Measurements from ENCODE around the gene OR11G2. TPM values are rescaled to one million over a fixed set of nuclear protein-coding genes. Genes with fewer than 3 reads are reported as not detected.
A peak's percentile ranks its signal among the peaks of the same experiment; 100 is the strongest.
"Not testable (repeated sequence)": the region's sequence is repeated elsewhere in the genome, so short reads cannot be mapped to it uniquely, and the experiment has no call there.

Gene OR11G2
- total RNA-seq, 1 donor from 2014 or later, result not detected

DNA sequence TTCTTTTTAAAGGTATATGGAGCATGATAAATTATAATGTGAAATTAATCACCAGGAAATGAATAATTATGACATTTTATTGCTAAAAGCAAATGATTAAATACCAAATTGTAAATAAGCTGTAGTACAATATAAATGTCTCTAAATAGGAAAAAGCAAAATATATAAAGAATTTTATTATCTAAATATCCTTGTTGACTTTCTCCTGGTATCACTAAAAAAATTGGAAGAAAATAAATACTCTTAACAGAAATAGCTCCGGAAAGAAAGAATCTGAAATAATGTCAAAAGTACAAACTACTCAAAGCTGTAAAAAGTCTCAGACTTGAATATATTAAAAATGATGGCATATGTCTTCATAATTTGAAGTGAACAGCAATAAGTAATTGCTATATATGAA is 38.0 kb downstream of the OR11G2 start, which contains the start of gene OR11H7:
TSS of gene OR11H7 (plus strand) at position 301 of the 400 bp plus-strand sequence.
- Histone ChIP-seq H3K4me3 (ENCODE audit: low read depth, low read length) (no peak within 1 kb of the TSS), H3K27me3 (ENCODE audit: control insufficient read depth, insufficient read depth, low read length) (no peaks in the 10 kb centered on the region), H3K36me3 (ENCODE audit: control insufficient read depth, insufficient read depth, low read length) (no peaks in the 10 kb centered on the region)
- DNase-seq (ENCODE audit: low read depth), result no peak
- TF ChIP-seq, protein P1, sequence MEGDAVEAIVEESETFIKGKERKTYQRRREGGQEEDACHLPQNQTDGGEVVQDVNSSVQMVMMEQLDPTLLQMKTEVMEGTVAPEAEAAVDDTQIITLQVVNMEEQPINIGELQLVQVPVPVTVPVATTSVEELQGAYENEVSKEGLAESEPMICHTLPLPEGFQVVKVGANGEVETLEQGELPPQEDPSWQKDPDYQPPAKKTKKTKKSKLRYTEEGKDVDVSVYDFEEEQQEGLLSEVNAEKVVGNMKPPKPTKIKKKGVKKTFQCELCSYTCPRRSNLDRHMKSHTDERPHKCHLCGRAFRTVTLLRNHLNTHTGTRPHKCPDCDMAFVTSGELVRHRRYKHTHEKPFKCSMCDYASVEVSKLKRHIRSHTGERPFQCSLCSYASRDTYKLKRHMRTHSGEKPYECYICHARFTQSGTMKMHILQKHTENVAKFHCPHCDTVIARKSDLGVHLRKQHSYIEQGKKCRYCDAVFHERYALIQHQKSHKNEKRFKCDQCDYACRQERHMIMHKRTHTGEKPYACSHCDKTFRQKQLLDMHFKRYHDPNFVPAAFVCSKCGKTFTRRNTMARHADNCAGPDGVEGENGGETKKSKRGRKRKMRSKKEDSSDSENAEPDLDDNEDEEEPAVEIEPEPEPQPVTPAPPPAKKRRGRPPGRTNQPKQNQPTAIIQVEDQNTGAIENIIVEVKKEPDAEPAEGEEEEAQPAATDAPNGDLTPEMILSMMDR (IDR thresholded peaks at IDR 0.05; ENCODE audit: insufficient read depth, low read length, poor library complexity, severe bottlenecking), result no peak

DNA sequence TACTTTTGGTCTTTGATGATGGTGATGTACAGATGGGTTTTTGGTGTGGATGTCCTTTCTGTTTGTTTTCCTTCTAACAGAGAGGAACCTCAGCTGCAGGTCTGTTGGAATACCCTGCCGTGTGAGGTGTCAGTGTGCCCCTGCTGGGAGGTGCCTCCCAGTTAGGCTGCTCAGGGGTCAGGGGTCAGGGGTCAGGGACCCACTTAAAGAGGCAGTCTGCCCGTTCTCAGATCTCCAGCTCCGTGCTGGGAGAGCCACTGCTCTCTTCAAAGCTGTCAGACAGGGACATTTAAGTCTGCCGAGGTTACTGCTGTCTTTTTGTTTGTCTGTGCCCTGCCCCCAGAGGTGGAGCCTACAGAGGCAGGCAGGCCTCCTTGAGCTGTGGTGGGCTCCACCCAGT is 44.7 kb downstream of the OR11G2 start:
- not testable (repeated sequence) for H3K4me3 ChIP-seq (ENCODE audit: low read depth, low read length); H3K27me3 ChIP-seq (ENCODE audit: control insufficient read depth, insufficient read depth, low read length); H3K36me3 ChIP-seq (ENCODE audit: control insufficient read depth, insufficient read depth, low read length); DNase-seq (ENCODE audit: low read depth)

DNA sequence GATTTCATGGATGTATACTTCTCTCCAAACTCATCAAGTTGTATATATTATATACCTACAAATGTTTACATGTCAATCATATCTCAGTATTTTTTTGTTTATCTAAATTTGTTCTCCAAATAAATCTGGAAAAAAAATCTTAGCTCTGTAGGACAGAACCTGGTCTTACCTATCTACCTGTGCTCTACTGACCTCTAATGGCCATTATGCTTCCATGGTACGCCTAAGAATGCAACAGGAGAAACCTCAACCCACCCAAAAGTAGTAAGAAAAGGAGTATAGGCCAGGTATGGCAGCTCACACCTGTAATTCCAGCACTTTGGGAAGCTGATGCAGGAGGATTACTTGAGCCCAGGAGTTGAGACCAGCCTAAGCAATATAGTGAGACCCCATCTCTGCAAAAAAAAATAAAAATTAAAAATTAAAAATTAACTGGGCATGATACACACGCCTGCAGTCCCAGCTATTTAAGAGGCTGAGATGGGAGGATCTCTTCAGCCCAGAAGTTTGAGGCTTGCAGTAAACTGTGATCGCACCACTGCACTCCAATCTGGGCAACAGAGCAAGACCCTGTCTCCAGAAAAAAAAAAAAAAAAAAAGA is 57.0 kb downstream of the OR11G2 start:
- TF ChIP-seq, protein P1 (IDR thresholded peaks at IDR 0.05; ENCODE audit: insufficient read depth, low read length, poor library complexity, severe bottlenecking), result peak; percentile 20
- Histone ChIP-seq H3K27me3 (ENCODE audit: control insufficient read depth, insufficient read depth, low read length) (no peaks in the 10 kb centered on the region), H3K4me3 (ENCODE audit: low read depth, low read length) (no peak overlapping the region), H3K36me3 (ENCODE audit: control insufficient read depth, insufficient read depth, low read length) (no peaks in the 10 kb centered on the region)
- no peak for DNase-seq (ENCODE audit: low read depth)

Other genes with a start within 250 kb of the OR11G2 start
- gene OR4K15, start 215.3 kb upstream of the OR11G2 start, total RNA-seq, result not detected in 2 replicates
- gene OR4Q2, start 188.7 kb upstream of the OR11G2 start, total RNA-seq, result not detected in 2 replicates
- not detected in 2 replicates for gene OR4K14, start 171.6 kb upstream of the OR11G2 start, total RNA-seq
- gene OR4K13, start 154.9 kb upstream of the OR11G2 start, total RNA-seq, result not detected in 2 replicates
- not detected in 2 replicates for gene OR4L1, start 130.9 kb upstream of the OR11G2 start, total RNA-seq
- not detected in 2 replicates for gene OR4K17, start 80.2 kb upstream of the OR11G2 start, total RNA-seq
- not detected in 2 replicates for gene OR4N5, start 52.1 kb upstream of the OR11G2 start, total RNA-seq
- gene OR11H6, start 32.8 kb downstream of the OR11G2 start, total RNA-seq, result not detected in 2 replicates
- gene OR11H7, start 38.1 kb downstream of the OR11G2 start, total RNA-seq, result not detected in 2 replicates
- gene OR11H4, start 48.4 kb downstream of the OR11G2 start, total RNA-seq, result not detected in 2 replicates
- 10.9 and 13.3 TPM in 2 replicates for gene TTC5, start 115.1 kb downstream of the OR11G2 start, total RNA-seq
- gene CCNB1IP1, start 142.4 kb downstream of the OR11G2 start, total RNA-seq, result 236 and 246 TPM in 2 replicates
- gene PARP2, start 152.7 kb downstream of the OR11G2 start, total RNA-seq, result 16.2 and 22.2 TPM in 2 replicates
- gene TEP1, start 222.6 kb downstream of the OR11G2 start, total RNA-seq, result 15.5 and 24.1 TPM in 2 replicates
- gene KLHL33, start 245.3 kb downstream of the OR11G2 start, total RNA-seq, result 0.08 TPM in 1 of 2 replicates, not detected in the other